Tibial nerve (tissue), 4 donors: Measurements from ENCODE around the gene USP53. TPM values are rescaled to one million over a fixed set of nuclear protein-coding genes. Genes with fewer than 3 reads are reported as not detected.
"Not testable (repeated sequence)": the region's sequence is repeated elsewhere in the genome, so short reads cannot be mapped to it uniquely, and the experiment has no call there.

ENCODE experiments used
- DNase-seq, 2 donors: peaks; one replicate each; pipeline ENCODE4 v3.0.0-alpha.2; 2019; ENCODE audit warnings: low spot score in 2 of 2
- H3K27ac ChIP-seq, 4 donors: fragments of 200-600 bp; sonication (generic) in 3 of 4; one replicate each; pipeline ENCODE4 v1.5.1; 2017 to 2019; ENCODE audit warnings: mild to moderate bottlenecking in 1 of 4
- H3K27me3 ChIP-seq, 2 donors: fragments of 200-600 bp; sonication (generic) in 1 of 2; one replicate each; pipeline versions ENCODE4 v1.5.1 to v1.6.0; 2017 to 2019
- H3K36me3 ChIP-seq, 3 donors: fragments of 200-600 bp; sonication (generic); one replicate each; pipeline ENCODE4 v1.5.1; 2018 to 2019
- H3K4me1 ChIP-seq, 4 donors: fragments of 200-600 bp; sonication (generic) in 3 of 4; one replicate each; pipeline ENCODE4 v1.5.1; 2017 to 2019
- H3K4me3 ChIP-seq, 4 donors: fragments of 200-600 bp; sonication (generic) in 3 of 4; one replicate each; pipeline ENCODE4 v1.5.1; 2017 to 2019; ENCODE audit warnings: mild to moderate bottlenecking in 1 of 4, moderate library complexity in 1 of 4
- H3K9me3 ChIP-seq, 4 donors: fragments of 200-600 bp; sonication (generic) in 3 of 4; one replicate each; pipeline ENCODE4 v1.5.1; 2017 to 2019
- CTCF ChIP-seq, 5 experiments: fragments of 200-600 bp in 3 of 5; fragments of 450-650 bp in 2 of 5; sonication (generic) in 3 of 5; IDR thresholded peaks; one replicate each; pipeline ENCODE4 v1.5.1; 2016 to 2019; ENCODE audit warnings: antibody characterized with exemption in 5 of 5, mild to moderate bottlenecking in 3 of 5, moderate library complexity in 2 of 5
- EP300 ChIP-seq, 2 donors: sonication (generic); formaldehyde crosslinking; IDR thresholded peaks; one replicate each; pipeline ENCODE4 v1.6.1; 2017; ENCODE audit warnings: antibody characterized with exemption in 2 of 2, mild to moderate bottlenecking in 1 of 2
- POLR2A ChIP-seq, 2 donors: fragments of 450-650 bp; IDR thresholded peaks; one replicate each; pipeline ENCODE4 v1.6.1; 2017; ENCODE audit warnings: antibody characterized with exemption in 2 of 2, mild to moderate bottlenecking in 2 of 2, moderate library complexity in 2 of 2
- WGBS, 2 donors: methylation state at CpG; one replicate each; pipeline ENCODE4 v1.1.5; 2018; 5-methylcytosine and 5-hydroxymethylcytosine counted together
- total RNA-seq, 4 donors: library from RNA; depleted of rRNA; stranded (reverse); fragments of >200 nt; gene quantifications; one replicate each; pipeline ENCODE4 v1.1.0, GENCODE V29; 2016

Gene USP53
- total RNA-seq, 4 donors from 2014 or later: 549 to 892 (median 654) TPM

- TF ChIP-seq POLR2A (IDR thresholded peaks at IDR 0.05): no peak
- TF ChIP-seq CTCF (IDR thresholded peaks at IDR 0.05): no peak
- no peak for TF ChIP-seq EP300 (IDR thresholded peaks at IDR 0.05)
- Histone ChIP-seq H3K4me1 (peaks cover 0 to 39% (median 9%) of the 10 kb centered on the region in 4 donors), H3K27ac (no peak overlapping the region), H3K27me3 (no peaks in the 10 kb centered on the region), H3K36me3 (peaks cover 0 to 71% (median 3%) of the 10 kb centered on the region in 3 donors), H3K9me3 (no peaks in the 10 kb centered on the region), H3K4me3 (no peak overlapping the region)
- DNase-seq: no peak
- 29 to 35% methylated on average over 1 of the region's 1 CpG for WGBS, 2 donors
These were observed 31.4 kb downstream of the USP53 start for GRCh38 chr4:119243868-119244267.

DNA sequence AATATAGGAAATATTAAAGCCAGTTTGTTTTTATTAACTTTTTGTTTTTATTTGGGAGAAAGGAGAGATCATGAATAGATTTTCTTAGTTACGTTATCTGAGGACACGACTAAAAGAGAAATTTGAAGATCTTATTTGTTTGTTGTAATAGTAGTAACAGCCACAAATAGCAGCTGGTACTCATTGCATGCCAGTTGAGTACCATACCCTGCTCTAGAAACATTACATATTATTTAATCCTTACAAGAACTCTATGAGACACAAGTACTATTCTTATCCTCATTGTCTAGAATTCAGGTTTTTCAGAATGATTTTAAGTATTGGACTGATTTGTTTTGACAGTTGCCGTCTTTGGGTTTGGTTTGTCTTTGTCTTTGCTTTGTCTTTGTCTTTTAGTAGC lies 31.8 kb downstream of the USP53 start:
- 57 to 58% methylated on average over 3 of the region's 3 CpGs for WGBS, 2 donors
- no peak for DNase-seq
- Histone ChIP-seq H3K27me3 (no peaks in the 10 kb centered on the region), H3K9me3 (no peaks in the 10 kb centered on the region), H3K4me1 (peaks cover 0 to 39% (median 9%) of the 10 kb centered on the region in 4 donors), H3K27ac (no peak overlapping the region), H3K4me3 (no peak overlapping the region), H3K36me3 (peaks cover 0 to 71% (median 3%) of the 10 kb centered on the region in 3 donors)
- TF ChIP-seq POLR2A (IDR thresholded peaks at IDR 0.05) (no peak), CTCF (IDR thresholded peaks at IDR 0.05) (no peak), EP300 (IDR thresholded peaks at IDR 0.05) (no peak)

- H3K9me3 ChIP-seq: no peaks in the 10 kb centered on the region
- H3K27ac ChIP-seq: no peak overlapping the region
- no peak for TF ChIP-seq CTCF (IDR thresholded peaks at IDR 0.05)
- TF ChIP-seq EP300 (IDR thresholded peaks at IDR 0.05): peak in 1 of 2 donors; percentile 13
- no peak overlapping the region for H3K4me3 ChIP-seq
- peaks cover 0 to 71% (median 3%) of the 10 kb centered on the region in 3 donors for H3K36me3 ChIP-seq
- H3K4me1 ChIP-seq: peaks cover 0 to 39% (median 9%) of the 10 kb centered on the region in 4 donors
- H3K27me3 ChIP-seq: no peaks in the 10 kb centered on the region
- no peak for DNase-seq
These were observed 32.3 kb downstream of the USP53 start for GRCh38 chr4:119244832-119245231.

DNA sequence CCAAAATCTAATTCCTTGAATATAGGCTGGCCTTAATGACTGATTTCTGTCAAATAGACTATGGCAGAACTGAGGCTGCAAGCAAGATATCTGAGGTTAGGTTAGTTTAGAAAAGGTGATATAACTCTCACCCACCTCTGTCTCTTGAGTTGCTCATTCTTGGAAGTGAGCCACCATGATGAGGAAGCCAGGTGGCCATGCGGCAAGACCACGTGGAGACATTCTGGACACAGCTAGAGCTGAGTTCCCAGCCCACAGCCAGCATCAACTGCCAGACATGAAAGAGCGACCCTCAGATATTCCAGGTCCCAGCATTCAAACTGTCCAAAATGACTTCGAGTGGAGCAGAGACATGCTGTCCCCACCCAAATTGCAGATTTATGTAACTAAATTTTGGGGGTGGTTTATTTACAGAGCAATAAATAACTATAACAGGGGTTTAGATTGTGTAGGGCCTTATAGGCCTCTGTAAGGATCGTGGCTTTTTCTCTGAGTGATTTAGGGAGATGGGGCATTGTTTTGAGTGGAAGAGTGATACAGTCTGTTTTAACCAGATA lies 33.7 kb downstream of the USP53 start:
- H3K9me3 ChIP-seq: no peaks in the 10 kb centered on the region
- H3K36me3 ChIP-seq: peaks cover 0 to 71% (median 3%) of the 10 kb centered on the region in 3 donors
- H3K4me1 ChIP-seq: peaks cover 0 to 33% (median 9%) of the 10 kb centered on the region in 4 donors
- DNase-seq: no peak
- no peaks in the 10 kb centered on the region for H3K27me3 ChIP-seq
- H3K27ac ChIP-seq: no peak overlapping the region
- no peak overlapping the region for H3K4me3 ChIP-seq
- TF ChIP-seq POLR2A (IDR thresholded peaks at IDR 0.05) (no peak), EP300 (IDR thresholded peaks at IDR 0.05) (peak in 1 of 2 donors; percentile 47)
- WGBS, 2 donors: 64% methylated on average over 5 of the region's 5 CpGs

GRCh38 chr4:119251037-119251436 lies 38.5 kb downstream of the USP53 start:
- not testable (repeated sequence) for H3K4me3 ChIP-seq, H3K9me3 ChIP-seq, DNase-seq, H3K4me1 ChIP-seq, H3K27me3 ChIP-seq, H3K27ac ChIP-seq
- peaks cover 0 to 93% (median 3%) of the 10 kb centered on the region in 3 donors for H3K36me3 ChIP-seq
- 94 to 96% methylated on average over 2 of the region's 2 CpGs for WGBS, 2 donors

DNA sequence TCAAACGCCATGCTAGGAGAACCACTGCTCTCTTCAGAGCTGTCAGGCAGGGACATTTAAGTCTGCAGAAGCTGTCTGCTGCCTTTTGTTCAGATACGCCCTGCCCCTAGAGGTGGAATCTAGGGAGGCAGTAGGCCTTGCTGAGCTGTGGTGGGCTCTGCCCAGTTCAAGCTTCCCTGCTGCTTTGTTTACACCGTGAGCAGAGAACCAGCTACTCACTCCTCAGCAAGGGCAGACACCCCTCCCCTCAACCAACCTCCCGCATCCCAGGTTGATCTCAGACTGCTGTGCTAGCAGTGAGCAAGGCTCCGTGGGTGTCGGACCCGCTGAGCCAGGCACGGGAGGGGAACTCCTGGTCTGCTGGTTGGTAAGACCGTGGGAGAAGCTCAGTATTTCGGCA lies 42.7 kb downstream of the USP53 start:
- not testable (repeated sequence) for DNase-seq, H3K4me1 ChIP-seq, H3K27ac ChIP-seq, H3K27me3 ChIP-seq, H3K9me3 ChIP-seq, H3K4me3 ChIP-seq
- H3K36me3 ChIP-seq: peaks cover 0 to 100% (median 12%) of the 10 kb centered on the region in 3 donors
- 76 to 80% methylated on average over 10 of the region's 10 CpGs for WGBS, 2 donors

DNA sequence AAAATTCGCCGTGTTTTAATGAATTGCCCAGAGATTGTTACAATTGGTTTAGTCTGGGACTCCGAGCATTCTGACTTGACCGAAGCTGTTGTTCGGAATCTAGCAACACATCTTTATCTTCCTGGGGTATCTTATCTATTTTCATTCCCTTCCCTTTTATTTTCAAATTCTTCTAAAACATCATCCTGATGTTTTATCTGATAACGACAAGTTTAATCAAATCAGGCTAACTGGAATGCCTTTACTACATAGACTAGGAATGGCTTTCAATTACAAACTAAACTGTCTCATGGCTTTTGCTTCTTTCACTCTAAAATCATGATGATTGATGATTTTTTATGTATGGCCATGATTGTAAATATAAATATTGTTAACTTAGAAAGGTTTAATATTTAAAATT lies 48.0 kb downstream of the USP53 start:
- peaks cover 0 to 9% (median 0%) of the 10 kb centered on the region in 4 donors for H3K4me1 ChIP-seq
- 94 to 97% methylated on average over 6 of the region's 6 CpGs for WGBS, 2 donors
- no peaks in the 10 kb centered on the region for H3K27me3 ChIP-seq
- no peak for TF ChIP-seq EP300 (IDR thresholded peaks at IDR 0.05)
- no peak for TF ChIP-seq POLR2A (IDR thresholded peaks at IDR 0.05)
- TF ChIP-seq CTCF (IDR thresholded peaks at IDR 0.05): no peak
- peaks cover 0 to 99% (median 20%) of the 10 kb centered on the region in 3 donors for H3K36me3 ChIP-seq
- no peak overlapping the region for H3K4me3 ChIP-seq
- H3K9me3 ChIP-seq: no peaks in the 10 kb centered on the region
- no peak overlapping the region for H3K27ac ChIP-seq
- no peak for DNase-seq
